HepG2 (cell line): ENCODE measurements around the gene VARS2. TPM values are rescaled to one million over a fixed set of nuclear protein-coding genes. Genes with fewer than 3 reads are reported as not detected.

Experiments used
- AGO2 ChIP-seq: fragments of 200-400 bp; formaldehyde crosslinking; optimal IDR thresholded peaks from 2 replicates; pipeline ENCODE3; 2017; ENCODE audit warnings: mild to moderate bottlenecking, low read depth, low read length, moderate library complexity
- EHMT2 ChIP-seq: fragments of 200-600 bp; sonication (generic); IDR thresholded peaks from 2 replicates; pipeline ENCODE4 v1.7.0; 2017; ENCODE audit warnings: antibody characterized with exemption, low read depth, low read length, borderline replicate concordance
- ERF ChIP-seq: IDR thresholded peaks from 2 replicates; pipeline ENCODE4 v1.6.1; 2018; ENCODE audit warnings: missing biosample characterization, missing genetic modification reagents
- HOXA9 ChIP-seq: sonication (generic); formaldehyde crosslinking; IDR thresholded peaks from 2 replicates; pipeline ENCODE4 v1.8.1; 2022; ENCODE audit warnings: missing genetic modification reagents, mild to moderate bottlenecking, moderate library complexity, borderline replicate concordance
- KDM6A ChIP-seq: IDR thresholded peaks from 2 replicates; pipeline ENCODE4 v1.6.1; 2016; ENCODE audit warnings: low read depth
- MXI1 ChIP-seq: IDR thresholded peaks from 3 replicates; pipeline ENCODE4 v1.6.1; 2012; ENCODE audit warnings: low read depth, low read length, inconsistent platforms, borderline replicate concordance
- PHB2 ChIP-seq: fragments of 450-650 bp; IDR thresholded peaks from 2 replicates; pipeline ENCODE4 v1.6.1; 2018; ENCODE audit not compliant: partially characterized antibody
- SALL1 ChIP-seq: sonication (generic); formaldehyde crosslinking; IDR thresholded peaks from 2 replicates; pipeline ENCODE4 v1.8.0; 2022; ENCODE audit warnings: mild to moderate bottlenecking, missing genetic modification reagents
- SRSF9 ChIP-seq: fragments of 200-400 bp; formaldehyde crosslinking; IDR thresholded peaks from 2 replicates; pipeline ENCODE4 v1.6.1; 2018; ENCODE audit warnings: borderline replicate concordance, mild to moderate bottlenecking, low read depth, low read length; ENCODE audit not compliant: insufficient read depth, poor library complexity, severe bottlenecking
- U2AF2 ChIP-seq: fragments of 200-400 bp; formaldehyde crosslinking; IDR thresholded peaks from 2 replicates; pipeline ENCODE4 v1.6.1; 2017; ENCODE audit warnings: low read depth, mild to moderate bottlenecking, low read length
- ZNF124 ChIP-seq: sonication (generic); formaldehyde crosslinking; IDR thresholded peaks from 2 replicates; pipeline ENCODE4 v1.4.0; 2020; ENCODE audit warnings: missing genetic modification reagents
- ZNF143 ChIP-seq: sonication (generic); formaldehyde crosslinking; IDR thresholded peaks from 2 replicates; pipeline ENCODE4 v1.4.0; 2020; ENCODE audit warnings: missing genetic modification reagents
- ZNF549 ChIP-seq: sonication (generic); formaldehyde crosslinking; IDR thresholded peaks from 2 replicates; pipeline ENCODE4 v1.5.0; 2020; ENCODE audit warnings: missing genetic modification reagents
- ZNF589 ChIP-seq: sonication (generic); formaldehyde crosslinking; conservative IDR thresholded peaks from 2 replicates; pipeline ENCODE4 v1.8.0; 2022; ENCODE audit warnings: mild to moderate bottlenecking, moderate library complexity, missing genetic modification reagents
- ZNF777 ChIP-seq: sonication (generic); formaldehyde crosslinking; IDR thresholded peaks from 2 replicates; pipeline ENCODE4 v1.4.0; 2020; ENCODE audit warnings: missing genetic modification reagents
- ZNF883 ChIP-seq: sonication (generic); formaldehyde crosslinking; IDR thresholded peaks from 2 replicates; pipeline ENCODE4 v1.5.1; 2020; ENCODE audit warnings: mild to moderate bottlenecking, missing genetic modification reagents; ENCODE audit errors: not compliant biosample characterization
- polyA plus RNA-seq, 8 experiments: library from polyadenylated mRNA; depleted of rRNA in 3 of 8; stranded (reverse) in 7 of 8; unstranded in 1 of 8; fragments of >200 nt; fragmentation: Illumina TruSeq in 4 of 8; extraction: Trizol in 4 of 8; gene quantifications; 2 replicates each; pipeline versions ENCODE4 v1.2.1 to v1.2.3, GENCODE V29; 2011 to 2016; ENCODE audit warnings: low read depth in 4 of 8, missing spikeins in 1 of 8, mixed read lengths in 1 of 8; ENCODE audit not compliant: insufficient read depth in 1 of 8
- total RNA-seq, 5 experiments: library from RNA; depleted of rRNA; stranded (reverse); fragments of >200 nt; fragmentation: Illumina TruSeq; extraction: Trizol; gene quantifications; 2 replicates each; pipeline ENCODE4 v1.2.3, GENCODE V29; 2016; ENCODE audit warnings: low read depth in 1 of 5
- TF ChIP-seq, protein P1 (sequence below), 2 experiments: sonication (generic) in 1 of 2; formaldehyde crosslinking in 1 of 2; IDR thresholded peaks; 2 replicates each; pipeline versions ENCODE4 v1.4.0 to v1.6.1; 2018 to 2020; ENCODE audit warnings: missing genetic modification reagents in 2 of 2, borderline replicate concordance in 1 of 2, low read depth in 1 of 2, mild to moderate bottlenecking in 1 of 2, missing biosample characterization in 1 of 2
- TF ChIP-seq, protein P2 (sequence below): sonication (generic); formaldehyde crosslinking; IDR thresholded peaks from 2 replicates; pipeline ENCODE4 v1.4.0; 2020; ENCODE audit warnings: missing genetic modification reagents
- TF ChIP-seq, protein P3 (sequence below): sonication (generic); formaldehyde crosslinking; IDR thresholded peaks from 2 replicates; pipeline ENCODE4 v1.5.0; 2020; ENCODE audit warnings: missing genetic modification reagents
- TF ChIP-seq, protein P4 (sequence below): sonication (generic); formaldehyde crosslinking; IDR thresholded peaks from 2 replicates; pipeline ENCODE4 v1.9.0; 2021; ENCODE audit warnings: missing genetic modification reagents, mild to moderate bottlenecking, borderline replicate concordance
- TF ChIP-seq, protein P5 (sequence below): sonication (generic); formaldehyde crosslinking; IDR thresholded peaks from 2 replicates; pipeline ENCODE4 v1.4.0; 2020; ENCODE audit warnings: missing genetic modification reagents

VARS2 gene
- total and polyA plus RNA-seq, 2 of the 13 experiments (the other 11 are each of a cell fraction or from before 2014, with no cell fraction given) = 61.8 to 71.8 TPM

DNA sequence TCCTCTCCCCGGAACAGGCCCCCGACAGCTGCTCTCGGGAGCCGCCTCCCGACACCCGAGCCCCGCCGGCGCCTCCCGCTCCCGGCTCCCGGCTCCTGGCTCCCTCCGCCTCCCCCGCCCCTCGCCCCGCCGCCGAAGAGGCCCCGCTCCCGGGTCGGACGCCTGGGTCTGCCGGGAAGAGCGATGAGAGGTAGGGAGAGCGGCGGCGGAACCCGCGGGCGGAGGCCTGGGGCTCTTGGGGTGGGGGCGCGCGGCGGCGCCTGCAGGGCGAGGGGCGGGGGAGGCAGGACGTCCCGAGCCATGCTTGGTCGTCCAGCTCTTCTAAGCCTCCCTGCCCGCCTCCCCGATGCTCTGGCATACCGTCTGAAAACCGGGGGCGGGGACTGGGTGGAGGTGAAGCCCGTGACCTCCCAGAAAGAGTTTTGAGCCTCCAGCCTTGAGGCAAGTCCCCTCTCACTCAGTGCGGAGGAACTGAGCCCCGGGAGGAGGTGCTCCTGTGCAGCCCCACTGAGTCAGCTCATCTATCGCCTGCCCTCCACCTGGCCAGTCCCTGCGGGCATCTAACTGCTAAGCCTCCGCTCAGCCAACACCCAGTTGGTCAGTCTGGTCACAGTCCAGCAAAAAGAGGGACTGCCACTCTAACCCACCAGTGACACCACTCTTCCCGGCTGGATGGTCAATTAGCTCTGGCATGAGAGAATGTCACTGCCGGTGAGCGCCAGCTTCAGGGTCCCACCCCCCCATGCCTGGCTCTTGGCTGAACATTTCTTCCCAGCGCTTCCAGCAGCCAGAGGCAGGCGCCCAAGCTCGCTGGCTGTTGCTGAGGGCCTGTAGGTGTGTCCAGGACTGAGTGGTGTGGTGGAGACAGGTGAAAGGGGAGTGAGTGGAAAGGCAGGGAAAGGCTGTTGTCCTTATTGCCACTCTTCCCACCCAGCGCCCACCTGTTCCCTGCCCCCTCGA, 29.2 kb upstream of the VARS2 start (continued):
- TF ChIP-seq SRSF9 (no peak), MXI1 (peak; percentile 7; the same call in 1 of the 3 replicates), KDM6A (CRISPR knock-in tag) (no peak), ZNF777 (CRISPR knock-in tag) (peak; percentile 59), PHB2 (no peak), SALL1 (peak; percentile 2; the same call in 1 of the 2 replicates), ZNF124 (no peak), EHMT2 (no peak), ZNF589 (no peak), ZNF549 (no peak), ZNF143 (CRISPR knock-in tag) (no peak), ZNF883 (CRISPR knock-in tag) (no peak), U2AF2 (no peak), HOXA9 (CRISPR knock-in tag) (no peak), AGO2 (no peak), ERF (no peak)
- TF ChIP-seq, protein P1, sequence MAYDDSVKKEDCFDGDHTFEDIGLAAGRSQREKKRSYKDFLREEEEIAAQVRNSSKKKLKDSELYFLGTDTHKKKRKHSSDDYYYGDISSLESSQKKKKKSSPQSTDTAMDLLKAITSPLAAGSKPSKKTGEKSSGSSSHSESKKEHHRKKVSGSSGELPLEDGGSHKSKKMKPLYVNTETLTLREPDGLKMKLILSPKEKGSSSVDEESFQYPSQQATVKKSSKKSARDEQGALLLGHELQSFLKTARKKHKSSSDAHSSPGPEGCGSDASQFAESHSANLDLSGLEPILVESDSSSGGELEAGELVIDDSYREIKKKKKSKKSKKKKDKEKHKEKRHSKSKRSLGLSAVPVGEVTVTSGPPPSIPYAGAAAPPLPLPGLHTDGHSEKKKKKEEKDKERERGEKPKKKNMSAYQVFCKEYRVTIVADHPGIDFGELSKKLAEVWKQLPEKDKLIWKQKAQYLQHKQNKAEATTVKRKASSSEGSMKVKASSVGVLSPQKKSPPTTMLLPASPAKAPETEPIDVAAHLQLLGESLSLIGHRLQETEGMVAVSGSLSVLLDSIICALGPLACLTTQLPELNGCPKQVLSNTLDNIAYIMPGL (CRISPR knock-in tag; IDR thresholded peaks at IDR 0.05; ENCODE audit: borderline replicate concordance in 1 of 2, low read depth in 1 of 2) = 0 out of 4 replicates have a peak, but pooled peaks of 1 of the 2 experiments have one; percentile 1
- TF ChIP-seq, protein P2, sequence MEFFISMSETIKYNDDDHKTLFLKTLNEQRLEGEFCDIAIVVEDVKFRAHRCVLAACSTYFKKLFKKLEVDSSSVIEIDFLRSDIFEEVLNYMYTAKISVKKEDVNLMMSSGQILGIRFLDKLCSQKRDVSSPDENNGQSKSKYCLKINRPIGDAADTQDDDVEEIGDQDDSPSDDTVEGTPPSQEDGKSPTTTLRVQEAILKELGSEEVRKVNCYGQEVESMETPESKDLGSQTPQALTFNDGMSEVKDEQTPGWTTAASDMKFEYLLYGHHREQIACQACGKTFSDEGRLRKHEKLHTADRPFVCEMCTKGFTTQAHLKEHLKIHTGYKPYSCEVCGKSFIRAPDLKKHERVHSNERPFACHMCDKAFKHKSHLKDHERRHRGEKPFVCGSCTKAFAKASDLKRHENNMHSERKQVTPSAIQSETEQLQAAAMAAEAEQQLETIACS (CRISPR knock-in tag) = no peak
- TF ChIP-seq, protein P3, sequence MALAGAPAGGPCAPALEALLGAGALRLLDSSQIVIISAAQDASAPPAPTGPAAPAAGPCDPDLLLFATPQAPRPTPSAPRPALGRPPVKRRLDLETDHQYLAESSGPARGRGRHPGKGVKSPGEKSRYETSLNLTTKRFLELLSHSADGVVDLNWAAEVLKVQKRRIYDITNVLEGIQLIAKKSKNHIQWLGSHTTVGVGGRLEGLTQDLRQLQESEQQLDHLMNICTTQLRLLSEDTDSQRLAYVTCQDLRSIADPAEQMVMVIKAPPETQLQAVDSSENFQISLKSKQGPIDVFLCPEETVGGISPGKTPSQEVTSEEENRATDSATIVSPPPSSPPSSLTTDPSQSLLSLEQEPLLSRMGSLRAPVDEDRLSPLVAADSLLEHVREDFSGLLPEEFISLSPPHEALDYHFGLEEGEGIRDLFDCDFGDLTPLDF (CRISPR knock-in tag) = no peak
- TF ChIP-seq, protein P4, sequence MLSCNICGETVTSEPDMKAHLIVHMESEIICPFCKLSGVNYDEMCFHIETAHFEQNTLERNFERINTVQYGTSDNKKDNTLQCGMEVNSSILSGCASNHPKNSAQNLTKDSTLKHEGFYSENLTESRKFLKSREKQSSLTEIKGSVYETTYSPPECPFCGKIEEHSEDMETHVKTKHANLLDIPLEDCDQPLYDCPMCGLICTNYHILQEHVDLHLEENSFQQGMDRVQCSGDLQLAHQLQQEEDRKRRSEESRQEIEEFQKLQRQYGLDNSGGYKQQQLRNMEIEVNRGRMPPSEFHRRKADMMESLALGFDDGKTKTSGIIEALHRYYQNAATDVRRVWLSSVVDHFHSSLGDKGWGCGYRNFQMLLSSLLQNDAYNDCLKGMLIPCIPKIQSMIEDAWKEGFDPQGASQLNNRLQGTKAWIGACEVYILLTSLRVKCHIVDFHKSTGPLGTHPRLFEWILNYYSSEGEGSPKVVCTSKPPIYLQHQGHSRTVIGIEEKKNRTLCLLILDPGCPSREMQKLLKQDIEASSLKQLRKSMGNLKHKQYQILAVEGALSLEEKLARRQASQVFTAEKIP (CRISPR knock-in tag) = 0 out of 2 replicates have a peak, but pooled peaks have one; percentile 67
- TF ChIP-seq, protein P5, sequence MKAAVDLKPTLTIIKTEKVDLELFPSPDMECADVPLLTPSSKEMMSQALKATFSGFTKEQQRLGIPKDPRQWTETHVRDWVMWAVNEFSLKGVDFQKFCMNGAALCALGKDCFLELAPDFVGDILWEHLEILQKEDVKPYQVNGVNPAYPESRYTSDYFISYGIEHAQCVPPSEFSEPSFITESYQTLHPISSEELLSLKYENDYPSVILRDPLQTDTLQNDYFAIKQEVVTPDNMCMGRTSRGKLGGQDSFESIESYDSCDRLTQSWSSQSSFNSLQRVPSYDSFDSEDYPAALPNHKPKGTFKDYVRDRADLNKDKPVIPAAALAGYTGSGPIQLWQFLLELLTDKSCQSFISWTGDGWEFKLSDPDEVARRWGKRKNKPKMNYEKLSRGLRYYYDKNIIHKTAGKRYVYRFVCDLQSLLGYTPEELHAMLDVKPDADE (CRISPR knock-in tag) = no peak
